ENCODE results near the gene VAT1L. TPM values are rescaled to one million over a fixed set of nuclear protein-coding genes. Genes with fewer than 3 reads are reported as not detected.
"Not testable (repeated sequence)": the region's sequence is repeated elsewhere in the genome, so short reads cannot be mapped to it uniquely, and the experiment has no call there.

VAT1L gene
- total RNA-seq, 1 experiment from 2014 or later = not detected

DNA sequence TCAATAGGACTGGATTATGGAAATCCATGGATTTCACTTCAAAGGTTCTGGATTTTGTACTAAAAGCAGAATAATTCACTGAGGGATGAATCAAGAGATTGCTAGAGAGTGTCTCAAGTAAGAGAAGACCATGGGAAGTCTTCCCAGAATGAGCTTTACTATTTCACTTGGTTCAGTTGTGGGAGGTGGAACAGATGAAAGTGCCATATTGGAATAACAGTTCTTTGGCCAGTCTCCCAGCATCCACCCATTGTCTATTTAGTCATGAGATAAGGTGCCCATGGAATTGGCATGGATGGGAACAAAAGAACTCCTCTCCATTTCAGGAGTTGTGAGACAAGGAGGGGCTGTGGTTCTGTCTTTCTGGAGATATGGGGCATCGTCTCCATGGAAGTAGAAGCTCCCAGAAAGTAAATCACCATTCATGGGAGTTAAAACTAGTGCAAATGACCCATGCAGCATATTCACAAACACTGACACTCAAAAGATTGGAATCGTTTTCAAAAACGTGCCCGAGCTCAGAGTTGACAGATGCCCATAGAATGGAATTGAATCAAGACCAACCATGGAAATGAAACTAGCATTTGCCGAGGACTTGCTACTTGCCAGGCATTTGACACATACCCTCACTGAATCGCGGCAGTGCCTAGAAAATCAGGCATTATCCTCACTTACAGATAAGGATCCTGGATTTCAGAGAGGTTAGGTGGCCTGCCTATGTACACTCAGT, 197.8 kb downstream of the VAT1L start:
- in situ Hi-C loops (cut with HindIII; ENCODE audit: low pct_unique_long_range_greater_than_20kb, low sequenced_read_pairs) = no loop called here
- no peak for DNase-seq (ENCODE audit: low read depth, low spot score)

GRCh38 chr16:77987810-77988209, 199.4 kb downstream of the VAT1L start:
- DNase-seq (ENCODE audit: low read depth, low spot score) = no peak
- in situ Hi-C loops (cut with HindIII; ENCODE audit: low pct_unique_long_range_greater_than_20kb, low sequenced_read_pairs) = no loop called here

DNA sequence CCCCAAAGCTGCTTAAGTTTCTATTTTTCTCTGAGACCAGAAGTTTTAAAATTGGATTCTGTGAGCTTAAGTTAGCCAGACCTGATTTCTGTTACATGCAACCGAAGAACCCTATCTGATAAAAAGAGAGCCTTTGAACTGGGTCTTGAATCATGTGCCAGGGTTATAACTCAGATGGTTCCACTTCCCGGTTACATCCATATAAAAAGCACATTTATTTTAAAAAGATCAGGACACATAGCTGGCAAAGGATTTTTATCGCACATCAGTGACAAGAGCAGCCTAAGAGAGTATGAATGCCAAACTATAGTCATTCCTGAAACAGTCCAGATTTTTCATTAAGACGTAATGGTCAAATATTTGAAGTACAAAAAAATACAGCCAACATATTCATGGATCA, 201.5 kb downstream of the VAT1L start:
- in situ Hi-C loops (cut with HindIII; ENCODE audit: low pct_unique_long_range_greater_than_20kb, low sequenced_read_pairs) = no loop called here
- no peak for DNase-seq (ENCODE audit: low read depth, low spot score)

GRCh38 chr16:77991701-77992100, 203.3 kb downstream of the VAT1L start:
- no peak for DNase-seq (ENCODE audit: low read depth, low spot score)
- in situ Hi-C loops (cut with HindIII; ENCODE audit: low pct_unique_long_range_greater_than_20kb, low sequenced_read_pairs) = no loop called here

GRCh38 chr16:77992381-77992780, 204.0 kb downstream of the VAT1L start:
- DNase-seq (ENCODE audit: low read depth, low spot score); in situ Hi-C loops (cut with HindIII; ENCODE audit: low pct_unique_long_range_greater_than_20kb, low sequenced_read_pairs): not testable (repeated sequence)

DNA sequence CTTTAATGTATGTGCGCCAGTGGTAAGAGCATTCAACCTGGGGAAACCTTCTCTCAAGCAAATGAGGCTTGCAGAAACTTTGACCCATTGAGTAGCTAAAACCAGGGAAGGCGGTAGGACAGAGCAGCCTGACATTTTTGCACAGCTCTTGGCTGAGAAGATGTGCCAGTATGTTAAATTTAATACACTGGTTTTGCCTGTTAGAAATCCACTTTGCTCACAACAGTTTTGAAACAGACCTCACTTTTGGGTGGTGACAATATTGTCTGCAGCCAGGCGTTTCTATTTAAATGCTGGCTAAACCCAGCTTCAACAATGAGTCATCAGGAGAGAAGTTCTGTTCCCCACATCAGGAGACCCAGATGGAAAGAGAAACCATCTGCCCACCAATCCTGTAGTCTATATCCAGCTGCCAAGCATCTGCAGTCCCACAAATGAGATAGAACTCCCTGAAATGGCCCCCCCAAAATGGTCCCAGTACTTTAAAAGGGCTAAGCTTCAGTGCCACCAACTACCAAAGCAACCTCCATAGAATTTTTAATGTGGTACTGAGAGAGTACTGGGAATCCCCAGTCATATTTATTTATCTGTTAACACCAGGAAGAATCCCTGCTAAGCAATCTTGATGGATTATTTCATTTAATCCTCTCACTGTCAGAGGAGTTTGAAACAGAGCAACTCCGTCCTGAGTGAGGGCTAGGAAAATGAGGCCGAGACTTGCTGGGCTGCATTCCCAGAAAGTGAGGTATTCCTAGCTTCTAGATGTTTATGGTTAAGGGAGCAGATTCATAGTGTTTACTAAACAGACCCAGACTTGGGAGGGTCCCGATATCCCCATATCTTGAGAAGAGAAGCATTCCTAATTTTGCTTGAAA, 205.0 kb downstream of the VAT1L start:
- in situ Hi-C loops (cut with HindIII; ENCODE audit: low pct_unique_long_range_greater_than_20kb, low sequenced_read_pairs) = no loop called here
- DNase-seq (ENCODE audit: low read depth, low spot score) = no peak

DNA sequence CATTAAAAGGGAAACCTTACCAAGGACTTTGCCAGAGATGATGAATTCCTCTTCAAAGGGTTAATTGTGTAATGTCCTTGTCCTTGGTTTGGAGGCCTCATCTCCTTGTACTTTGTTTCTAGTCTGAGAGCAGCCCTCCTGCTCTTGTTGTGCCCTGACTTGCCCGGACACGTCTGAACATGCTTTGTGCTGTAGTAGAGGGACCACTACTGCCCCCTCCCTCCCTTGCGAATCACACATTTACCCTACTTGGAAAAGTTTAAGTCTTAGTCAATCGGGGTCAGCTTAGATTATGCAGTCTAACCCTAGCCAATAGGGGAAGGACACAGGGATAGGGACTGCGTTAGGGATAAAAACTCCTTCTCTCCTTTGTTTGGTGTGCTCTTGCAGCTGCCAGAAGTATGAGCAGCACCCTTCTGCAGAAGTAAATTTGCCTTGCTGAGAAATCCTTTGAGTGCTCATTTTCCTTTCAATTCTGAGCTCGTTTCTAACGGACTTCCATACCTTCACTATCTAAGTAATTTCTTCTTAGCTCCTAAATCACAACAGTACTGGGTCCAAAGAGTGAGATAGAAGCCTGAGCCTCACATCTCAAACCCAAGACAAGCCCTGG, 207.6 kb downstream of the VAT1L start:
- in situ Hi-C loops (cut with HindIII; ENCODE audit: low pct_unique_long_range_greater_than_20kb, low sequenced_read_pairs) = no loop called here

DNA sequence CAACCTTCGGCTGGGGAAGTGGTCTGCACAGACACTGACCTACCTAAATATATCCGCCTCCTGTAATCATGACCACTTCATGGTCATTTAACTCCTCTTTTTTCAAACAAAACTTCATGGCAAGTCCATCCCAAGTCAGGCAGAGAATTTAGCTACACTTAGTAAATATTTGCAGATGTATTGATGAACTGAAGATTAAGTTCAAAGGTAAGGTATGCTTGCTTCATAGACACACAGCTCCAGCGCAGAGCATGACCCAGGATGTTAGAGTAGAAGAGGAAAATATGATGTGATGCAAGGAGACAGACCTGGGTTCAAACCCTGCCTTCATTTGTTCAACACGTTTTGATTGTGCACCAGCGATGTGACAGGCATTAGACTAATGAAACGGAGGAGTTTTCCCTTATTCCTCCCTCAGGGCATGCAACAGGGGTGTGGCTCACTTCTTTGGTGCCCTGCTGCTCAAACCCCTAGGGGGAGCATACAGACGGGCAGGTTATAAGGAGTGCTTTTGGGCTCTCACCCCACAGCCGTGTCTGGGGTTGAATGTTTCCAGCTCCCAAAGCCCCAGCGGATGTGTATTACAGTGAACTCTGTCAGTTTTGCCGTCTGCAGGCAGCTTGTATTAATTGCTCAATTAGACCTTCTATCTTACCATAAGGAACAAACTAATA, 210.1 kb downstream of the VAT1L start:
- DNase-seq (ENCODE audit: low read depth, low spot score) = no peak
- in situ Hi-C loops (cut with HindIII; ENCODE audit: low pct_unique_long_range_greater_than_20kb, low sequenced_read_pairs) = no loop called here

More for the DNA sequence above, 207.6 kb downstream of the VAT1L start:
- no peak for DNase-seq (ENCODE audit: low read depth, low spot score)

DNA sequence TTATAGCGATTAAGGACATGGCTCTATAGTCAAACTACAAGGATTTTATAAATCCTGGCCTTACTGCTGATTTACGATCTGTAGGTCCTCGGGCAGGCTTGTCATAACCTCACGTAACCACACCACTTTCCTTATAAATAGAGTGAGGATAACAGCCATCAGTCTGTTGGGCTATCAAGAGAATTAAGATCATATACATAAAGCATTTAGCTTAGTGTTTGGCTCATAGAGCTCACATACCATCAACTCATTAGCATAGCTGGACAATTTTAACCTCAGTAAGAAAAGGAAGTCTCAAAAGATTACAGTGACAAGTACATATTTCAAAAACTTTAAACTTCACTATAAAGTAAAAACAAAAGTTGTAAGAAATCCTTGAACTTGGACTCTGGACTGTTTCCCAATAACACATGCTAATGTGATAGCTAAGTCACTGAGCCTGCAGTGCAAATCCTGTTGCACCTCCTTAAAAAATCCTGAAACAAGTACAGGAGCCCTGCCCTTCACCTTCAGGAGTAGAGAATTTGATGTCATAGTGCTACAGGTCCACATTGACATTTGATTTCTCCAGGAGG, 213.2 kb downstream of the VAT1L start:
- DNase-seq (ENCODE audit: low read depth, low spot score) = no peak
- in situ Hi-C loops (cut with HindIII; ENCODE audit: low pct_unique_long_range_greater_than_20kb, low sequenced_read_pairs) = no loop called here

DNA sequence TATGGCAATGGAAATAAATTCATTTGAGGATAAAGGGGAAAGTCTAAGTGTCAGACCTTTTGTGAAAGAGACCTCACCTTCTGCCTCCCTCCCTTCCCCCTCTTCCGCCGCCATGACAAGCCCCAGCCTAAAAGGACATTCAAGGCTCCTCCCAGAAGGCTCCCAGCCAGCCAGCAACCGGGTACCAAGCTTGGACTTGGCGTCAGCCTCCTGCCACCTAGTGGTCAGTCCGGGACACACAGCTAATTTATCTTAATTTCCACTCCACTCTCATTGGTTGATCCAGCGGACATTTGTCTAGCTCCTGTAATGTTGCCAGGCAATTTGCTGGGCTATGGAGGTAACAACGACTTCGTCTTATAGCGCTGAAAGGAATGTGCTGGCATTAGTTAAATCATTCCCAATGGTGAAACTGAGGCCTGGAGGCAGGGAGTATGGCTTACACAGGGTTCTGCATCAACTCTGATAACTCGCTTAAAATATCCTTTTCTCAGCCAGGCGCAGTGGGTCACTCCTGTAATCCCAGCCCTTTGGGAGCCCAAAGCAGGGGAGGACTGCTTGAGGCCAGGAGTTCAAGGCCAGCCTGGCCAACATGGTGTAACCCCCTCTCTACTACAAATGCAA, 214.7 kb downstream of the VAT1L start:
- peak; percentile 89 for DNase-seq (ENCODE audit: low read depth, low spot score)
- in situ Hi-C loops (cut with HindIII; ENCODE audit: low pct_unique_long_range_greater_than_20kb, low sequenced_read_pairs) = no loop called here

- in situ Hi-C loops (cut with HindIII; ENCODE audit: low pct_unique_long_range_greater_than_20kb, low sequenced_read_pairs) = no loop called here
- no peak for DNase-seq (ENCODE audit: low read depth, low spot score)
Measured at GRCh38 chr16:78004517-78004916, 216.2 kb downstream of the VAT1L start.

GRCh38 chr16:78005881-78006280, 217.5 kb downstream of the VAT1L start:
- in situ Hi-C loops (cut with HindIII; ENCODE audit: low pct_unique_long_range_greater_than_20kb, low sequenced_read_pairs) = no loop called here
- DNase-seq (ENCODE audit: low read depth, low spot score) = peak; percentile 61

GRCh38 chr16:78007121-78007520, 218.8 kb downstream of the VAT1L start:
- no peak for DNase-seq (ENCODE audit: low read depth, low spot score)
- in situ Hi-C loops (cut with HindIII; ENCODE audit: low pct_unique_long_range_greater_than_20kb, low sequenced_read_pairs) = no loop called here

DNA sequence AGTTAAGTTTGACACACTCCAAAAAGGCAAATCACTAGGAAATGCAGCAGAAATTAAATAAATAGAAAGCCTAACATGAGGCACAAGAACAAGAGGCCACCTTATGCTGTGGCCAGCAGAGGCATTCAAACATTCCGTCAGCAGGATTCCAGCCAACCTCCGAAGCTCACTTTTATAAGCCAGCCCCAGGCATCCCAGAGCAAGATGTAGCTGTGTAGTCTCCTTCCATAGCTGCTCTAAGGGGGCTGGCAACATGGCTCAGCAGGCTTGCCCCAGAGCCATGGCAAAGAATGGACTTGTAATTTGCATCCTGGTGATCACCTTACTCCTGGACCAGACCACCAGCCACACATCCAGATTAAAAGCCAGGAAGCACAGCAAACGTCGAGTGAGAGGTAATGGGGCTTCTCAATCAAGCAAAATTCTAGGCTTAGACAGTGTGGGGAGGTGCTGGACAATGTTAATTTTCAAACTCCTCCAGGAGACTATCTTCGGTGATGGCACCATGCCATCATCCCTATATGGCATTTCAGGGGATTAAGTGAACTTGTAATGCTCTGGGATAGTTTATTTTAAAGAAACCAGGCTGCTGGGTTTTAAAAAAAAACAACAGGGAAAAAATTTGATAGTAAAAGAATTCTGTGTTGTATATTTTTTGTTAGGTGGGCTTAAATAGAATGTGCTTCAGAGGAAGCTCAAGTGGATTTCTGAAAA, 234.1 kb downstream of the VAT1L start, which contains the start of gene CLEC3A:
Gene CLEC3A (plus strand): TSS at position 202 of the 714 bp plus-strand sequence. CDS start 79 bp downstream, at position 281.
- in situ Hi-C loops (cut with HindIII; ENCODE audit: low pct_unique_long_range_greater_than_20kb, low sequenced_read_pairs) = no loop called here
- no peak for DNase-seq (ENCODE audit: low read depth, low spot score)

- DNase-seq (ENCODE audit: low read depth, low spot score) = no peak
- in situ Hi-C loops (cut with HindIII; ENCODE audit: low pct_unique_long_range_greater_than_20kb, low sequenced_read_pairs) = no loop called here
Measured at GRCh38 chr16:78024159-78024558, 235.8 kb downstream of the VAT1L start.

GRCh38 chr16:78025631-78026030, 237.3 kb downstream of the VAT1L start:
- in situ Hi-C loops (cut with HindIII; ENCODE audit: low pct_unique_long_range_greater_than_20kb, low sequenced_read_pairs) = no loop called here
- no peak for DNase-seq (ENCODE audit: low read depth, low spot score)

GRCh38 chr16:78028018-78028417, 239.7 kb downstream of the VAT1L start:
- in situ Hi-C loops (cut with HindIII; ENCODE audit: low pct_unique_long_range_greater_than_20kb, low sequenced_read_pairs) = no loop called here
- DNase-seq (ENCODE audit: low read depth, low spot score) = no peak

Data from SK-MEL-5 (cell line).